ENCODE data around the gene GUCA2B. TPM values are rescaled to one million over a fixed set of nuclear protein-coding genes. Genes with fewer than 3 reads are reported as not detected.

GUCA2B gene
- total RNA-seq, 1 donor from 2014 or later, result not detected

- DNase-seq, result no peak
Observed at GRCh38 chr1:42191319-42191718, 38.1 kb downstream of the GUCA2B start.

GRCh38 chr1:42192106-42192505, 38.9 kb downstream of the GUCA2B start:
- DNase-seq, result no peak

GRCh38 chr1:42195841-42196240, 42.6 kb downstream of the GUCA2B start:
- no peak for DNase-seq

- DNase-seq, result no peak
Observed at GRCh38 chr1:42198251-42198650, 45.0 kb downstream of the GUCA2B start.

- DNase-seq, result no peak
Observed at GRCh38 chr1:42201986-42202385, 48.8 kb downstream of the GUCA2B start.

Other genes with a start within 250 kb of the GUCA2B start
- 0.85 and 0.93 TPM in 2 replicates for gene HIVEP3, start 234.5 kb upstream of the GUCA2B start, total RNA-seq
- not detected in 2 replicates for gene GUCA2A, start 11.3 kb downstream of the GUCA2B start, total RNA-seq
- 23.8 and 33.2 TPM in 2 replicates for gene FOXJ3, start 181.8 kb downstream of the GUCA2B start, total RNA-seq
- gene RIMKLA, start 227.4 kb downstream of the GUCA2B start, total RNA-seq, result under 0.01 and 0.05 TPM in 2 replicates